SH-SY5Y (cell line): ENCODE data around the gene KLF9.

ENCODE experiments used
- GATA2 ChIP-seq: IDR thresholded peaks from 2 replicates; pipeline ENCODE4 v1.6.1; 2011; ENCODE audit warnings: mild to moderate bottlenecking, low read depth, low read length
- GATA3 ChIP-seq: IDR thresholded peaks from 2 replicates; pipeline ENCODE4 v1.6.1; 2011; ENCODE audit warnings: low read depth, mild to moderate bottlenecking, low read length, moderate library complexity

KLF9 gene

GRCh38 chr9:70413799-70414775 lies at the start of gene KLF9:
TSS of gene KLF9 (minus strand) at chr9:70414657. CDS start at chr9:70413363, 1,294 bp downstream.
- TF ChIP-seq GATA2 (no peak), GATA3 (no peak)

GRCh38 chr9:70463877-70464276 lies 49.4 kb upstream of the KLF9 start:
- no peak for TF ChIP-seq GATA3
- TF ChIP-seq GATA2 = no peak

- TF ChIP-seq GATA3 = no peak
- TF ChIP-seq GATA2 = no peak
Observed at GRCh38 chr9:70462300-70462699, 47.8 kb upstream of the KLF9 start.

- no peak for TF ChIP-seq GATA2
- no peak for TF ChIP-seq GATA3
Observed at GRCh38 chr9:70457235-70457634, 42.8 kb upstream of the KLF9 start.

GRCh38 chr9:70455993-70456704 lies 41.7 kb upstream of the KLF9 start:
- TF ChIP-seq GATA3 (no peak), GATA2 (no peak)

GRCh38 chr9:70452365-70452764 lies 37.9 kb upstream of the KLF9 start:
- no peak for TF ChIP-seq GATA2
- no peak for TF ChIP-seq GATA3

GRCh38 chr9:70451765-70452164 lies 37.3 kb upstream of the KLF9 start:
- TF ChIP-seq GATA3 (no peak), GATA2 (no peak)

- TF ChIP-seq GATA2 = no peak
- no peak for TF ChIP-seq GATA3
Observed at GRCh38 chr9:70450738-70451137, 36.3 kb upstream of the KLF9 start.

- no peak for TF ChIP-seq GATA2
- TF ChIP-seq GATA3 = no peak
Observed at GRCh38 chr9:70449461-70449860, 35.0 kb upstream of the KLF9 start.

- TF ChIP-seq GATA2 (no peak), GATA3 (no peak)
Observed at GRCh38 chr9:70448919-70449318, 34.5 kb upstream of the KLF9 start.

- TF ChIP-seq GATA3 = no peak
- no peak for TF ChIP-seq GATA2
Observed at GRCh38 chr9:70444904-70445303, 30.4 kb upstream of the KLF9 start.

GRCh38 chr9:70442328-70442848 lies 27.9 kb upstream of the KLF9 start:
- TF ChIP-seq GATA2 (no peak), GATA3 (no peak)

GRCh38 chr9:70441622-70442021 lies 27.2 kb upstream of the KLF9 start:
- no peak for TF ChIP-seq GATA3
- no peak for TF ChIP-seq GATA2

GRCh38 chr9:70439991-70440706 lies 25.7 kb upstream of the KLF9 start:
- TF ChIP-seq GATA3 (no peak), GATA2 (no peak)

GRCh38 chr9:70438341-70438928 lies 24.0 kb upstream of the KLF9 start:
- TF ChIP-seq GATA2 (no peak), GATA3 (no peak)

GRCh38 chr9:70435948-70436347 lies 21.5 kb upstream of the KLF9 start:
- TF ChIP-seq GATA3 (no peak), GATA2 (no peak)
